Ovary (tissue), 9 donors: Measurements from ENCODE around the gene METRNL. TPM values are rescaled to one million over a fixed set of nuclear protein-coding genes. Genes with fewer than 3 reads are reported as not detected.
"Not testable (repeated sequence)": the region's sequence is repeated elsewhere in the genome, so short reads cannot be mapped to it uniquely, and the experiment has no call there.

Source experiments
- DNase-seq, 5 donors: peaks; one replicate each; pipeline ENCODE4 v3.0.0-alpha.2; 2019 to 2020
- H3K27ac ChIP-seq, 2 donors: fragments of 200-600 bp; one replicate each; pipeline versions ENCODE4 v1.5.1 to v1.8.0; 2019 to 2022
- H3K27me3 ChIP-seq: fragments of 200-600 bp; one replicate; pipeline ENCODE4 v1.8.0; 2022
- H3K36me3 ChIP-seq: fragments of 200-600 bp; sonication (generic); one replicate; pipeline ENCODE4 v1.5.1; 2019
- H3K4me1 ChIP-seq: one replicate; pipeline ENCODE4 v1.8.1; 2013; ENCODE audit warnings: mild to moderate bottlenecking, moderate library complexity; ENCODE audit not compliant: insufficient read depth
- H3K4me3 ChIP-seq: fragments of 200-600 bp; sonication (generic); one replicate; pipeline ENCODE4 v1.5.1; 2017
- H3K9me3 ChIP-seq, 2 donors: fragments of 200-600 bp in 1 of 2; sonication (generic) in 1 of 2; one replicate each; pipeline versions ENCODE4 v1.5.1 to v1.8.1; 2013 to 2019; ENCODE audit warnings: mild to moderate bottlenecking in 1 of 2, moderate library complexity in 1 of 2
- EP300 ChIP-seq: sonication (generic); formaldehyde crosslinking; IDR thresholded peaks from one replicate; pipeline ENCODE4 v1.6.1; 2017; ENCODE audit warnings: antibody characterized with exemption
- POLR2A ChIP-seq: fragments of 450-650 bp; IDR thresholded peaks from one replicate; pipeline ENCODE4 v1.6.1; 2017; ENCODE audit warnings: antibody characterized with exemption, mild to moderate bottlenecking, moderate library complexity
- WGBS, 3 donors: extraction: QIAGEN DNeasy Blood & Tissue Kit in 1 of 3; methylation state at CpG; one replicate each; pipeline versions ENCODE4 v1.1.5 to v1.1.7; 2013 to 2017; 5-methylcytosine and 5-hydroxymethylcytosine counted together
- intact Hi-C, 4 donors: fragments of 100-400 bp; cut with DNase I; formaldehyde crosslinking; loops; one replicate each; pipeline versions ENCODE4 v1.11.0 to v1.15.1; 2022 to 2023
- polyA plus RNA-seq, 2 donors: library from polyadenylated mRNA; stranded (reverse); fragments of 200-250 nt in 1 of 2; fragments of 350-450 nt in 1 of 2; fragmentation: Illumina TruSeq in 1 of 2; extraction: RNeasy Lipid Tissue Mini Kit (QIAGEN cat#74804) in 1 of 2; gene quantifications; one replicate each; pipeline ENCODE4 v1.2.3, GENCODE V29; 2013 to 2014
- total RNA-seq, 7 donors: library from RNA; depleted of rRNA in 2 of 7; stranded (reverse); fragments of >200 nt in 2 of 7; fragmentation: NEBNext Ultra II Directional in 3 of 7; extraction: Animal tissue kit (Norgen Biotek cat#: 25700) in 3 of 7; gene quantifications; one replicate each; pipeline versions ENCODE4 v1.1.0 to v1.2.4, GENCODE V29; 2016 to 2023
- TF ChIP-seq, protein P1 (sequence below), 3 donors: fragments of 450-650 bp in 2 of 3; fragments of 200-600 bp in 1 of 3; IDR thresholded peaks; one replicate each; pipeline versions ENCODE4 v1.5.1 to v1.8.0; 2016 to 2022; ENCODE audit warnings: antibody characterized with exemption in 3 of 3, mild to moderate bottlenecking in 1 of 3
- donor health status: DM: no; HTN: no; CAD: no; lungs with moderate emphysema.
- donor health status: DM: no; HTN: no; CAD: no.
- donor health status: Bipolar disorder and iron deficiency.
- donor health status: DM: yes; HTN: yes; CAD: no.
- donor health status: DM: no; HTN: no; CAD: no.
- donor health status: DM: yes; HTN: yes; CAD: no.

Gene METRNL
- total and polyA plus RNA-seq, 9 donors, result 4.3 to 84.3 (median 29.4) TPM

DNA sequence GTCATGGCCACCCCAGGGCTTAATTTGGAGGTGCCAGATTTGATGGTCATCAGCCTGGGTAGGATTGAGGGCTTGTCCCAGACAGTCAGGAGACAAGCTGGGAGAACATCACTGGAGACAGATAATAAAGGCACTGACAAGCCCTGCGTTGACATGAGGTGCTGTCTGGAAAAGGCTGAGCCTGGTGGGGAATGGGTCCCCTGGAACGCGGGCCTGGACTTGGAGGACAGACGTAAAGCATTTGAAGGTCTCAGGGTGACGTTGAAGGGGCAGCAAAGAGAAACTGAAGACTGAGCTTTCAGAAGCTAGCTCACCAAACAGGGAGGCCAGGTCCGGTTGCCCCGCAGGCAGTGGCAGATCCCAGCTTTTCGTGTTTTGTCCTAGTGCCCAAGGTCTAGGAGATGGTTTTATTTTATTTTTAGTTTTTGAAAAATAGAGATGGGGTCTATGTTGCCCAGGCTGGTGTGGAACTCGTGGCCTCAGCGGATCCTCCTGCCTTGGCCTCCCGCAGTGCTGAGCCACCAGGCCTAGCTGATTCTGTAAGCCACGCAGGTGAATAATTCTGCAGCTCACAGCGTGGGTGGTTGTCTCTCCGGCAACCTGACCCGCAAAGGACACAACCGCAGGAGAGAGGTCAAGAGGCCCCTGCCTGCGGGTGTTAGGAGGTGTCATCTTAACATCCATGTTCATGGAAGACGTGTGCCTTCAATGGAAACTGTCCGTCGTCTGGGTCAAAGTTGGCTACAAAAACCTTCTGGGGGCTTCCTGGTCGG, 37.6 kb downstream of the METRNL start:
- no peak overlapping the region for H3K4me3 ChIP-seq
- intact Hi-C loops, result no loop called here
- TF ChIP-seq EP300 (no peak), POLR2A (no peak)
- TF ChIP-seq, protein P1, sequence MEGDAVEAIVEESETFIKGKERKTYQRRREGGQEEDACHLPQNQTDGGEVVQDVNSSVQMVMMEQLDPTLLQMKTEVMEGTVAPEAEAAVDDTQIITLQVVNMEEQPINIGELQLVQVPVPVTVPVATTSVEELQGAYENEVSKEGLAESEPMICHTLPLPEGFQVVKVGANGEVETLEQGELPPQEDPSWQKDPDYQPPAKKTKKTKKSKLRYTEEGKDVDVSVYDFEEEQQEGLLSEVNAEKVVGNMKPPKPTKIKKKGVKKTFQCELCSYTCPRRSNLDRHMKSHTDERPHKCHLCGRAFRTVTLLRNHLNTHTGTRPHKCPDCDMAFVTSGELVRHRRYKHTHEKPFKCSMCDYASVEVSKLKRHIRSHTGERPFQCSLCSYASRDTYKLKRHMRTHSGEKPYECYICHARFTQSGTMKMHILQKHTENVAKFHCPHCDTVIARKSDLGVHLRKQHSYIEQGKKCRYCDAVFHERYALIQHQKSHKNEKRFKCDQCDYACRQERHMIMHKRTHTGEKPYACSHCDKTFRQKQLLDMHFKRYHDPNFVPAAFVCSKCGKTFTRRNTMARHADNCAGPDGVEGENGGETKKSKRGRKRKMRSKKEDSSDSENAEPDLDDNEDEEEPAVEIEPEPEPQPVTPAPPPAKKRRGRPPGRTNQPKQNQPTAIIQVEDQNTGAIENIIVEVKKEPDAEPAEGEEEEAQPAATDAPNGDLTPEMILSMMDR (IDR thresholded peaks at IDR 0.05), result no peak
- WGBS, 3 donors, result 95 to 97% (median 96%) methylated on average over 21 of the region's 21 CpGs
- no peaks in the 10 kb centered on the region for H3K27me3 ChIP-seq
- H3K27ac ChIP-seq, result no peak overlapping the region
- no peaks in the 10 kb centered on the region for H3K36me3 ChIP-seq
- peaks cover 5% of the 10 kb centered on the region for H3K4me1 ChIP-seq
- no peaks in the 10 kb centered on the region for H3K9me3 ChIP-seq
- DNase-seq, result no peak

DNA sequence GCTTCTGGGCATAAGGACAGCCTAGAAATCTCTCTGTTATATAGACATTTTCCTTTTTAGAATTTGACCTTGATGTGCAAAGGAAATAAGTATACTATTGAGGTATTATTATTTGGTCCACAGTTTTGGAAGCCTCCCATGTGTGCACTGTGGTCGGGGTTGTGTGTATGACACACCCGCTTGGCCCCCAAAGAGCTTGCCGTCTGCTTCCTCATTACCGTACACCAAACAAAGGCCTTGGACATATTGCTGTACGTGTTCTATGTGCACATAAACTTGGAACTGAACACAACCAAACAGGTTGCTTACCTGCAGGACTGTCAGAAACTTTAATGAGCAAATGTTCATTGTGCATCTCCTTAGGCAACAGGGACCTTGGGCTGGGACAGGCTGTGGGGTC, 38.2 kb downstream of the METRNL start:
- intact Hi-C loops, result no loop called here
- H3K36me3 ChIP-seq, result no peaks in the 10 kb centered on the region
- WGBS, 3 donors, result 84 to 88% (median 86%) methylated on average over 5 of the region's 5 CpGs
- no peak overlapping the region for H3K27ac ChIP-seq
- no peak for DNase-seq
- no peaks in the 10 kb centered on the region for H3K9me3 ChIP-seq
- H3K27me3 ChIP-seq, result no peaks in the 10 kb centered on the region
- H3K4me3 ChIP-seq, result no peak overlapping the region
- TF ChIP-seq EP300, result no peak
- TF ChIP-seq, protein P1 (IDR thresholded peaks at IDR 0.05), result no peak
- peaks cover 5% of the 10 kb centered on the region for H3K4me1 ChIP-seq

DNA sequence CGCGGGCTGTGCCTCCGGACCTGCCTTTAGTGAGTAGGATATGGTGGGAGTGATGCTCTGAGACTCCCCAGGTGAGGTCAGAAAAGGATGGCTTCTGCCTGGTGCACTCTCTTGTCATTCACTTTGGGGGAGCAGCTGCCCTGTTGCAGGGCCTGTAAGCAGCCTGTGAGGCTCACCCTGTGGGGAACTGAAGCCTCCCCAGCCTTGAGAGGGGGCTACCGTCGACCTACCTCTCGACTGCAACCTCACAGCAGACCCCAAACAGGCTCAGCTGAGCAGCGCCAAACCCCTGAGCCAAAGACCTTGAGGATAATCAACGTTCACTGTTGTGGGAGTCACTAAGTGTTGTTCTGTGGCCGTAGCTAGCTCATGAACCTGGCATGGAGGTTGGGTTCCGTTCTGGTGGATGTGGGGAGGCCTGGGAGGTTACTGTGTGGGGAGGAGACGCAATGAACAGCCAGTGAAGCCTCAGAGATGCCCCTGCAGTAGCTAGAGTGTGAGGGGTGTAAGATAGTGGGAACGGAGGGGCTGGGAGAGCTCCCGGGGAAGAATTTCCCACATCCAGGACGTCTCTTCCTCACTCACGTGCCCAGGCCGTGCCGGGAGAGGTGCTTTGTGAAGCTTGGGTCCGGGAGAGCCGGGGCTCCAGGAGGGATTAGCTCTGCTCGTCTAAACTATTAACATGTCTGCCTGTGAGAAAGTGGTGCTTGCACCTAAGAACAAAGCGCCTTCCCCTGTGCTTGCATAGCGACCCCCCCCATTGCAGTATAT, 38.8 kb downstream of the METRNL start:
- no peak for TF ChIP-seq POLR2A
- no peak for TF ChIP-seq EP300
- TF ChIP-seq, protein P1 (IDR thresholded peaks at IDR 0.05), result no peak
- peaks cover 5% of the 10 kb centered on the region for H3K4me1 ChIP-seq
- 37 to 45% (median 41%) methylated on average over 22 of the region's 22 CpGs for WGBS, 3 donors
- no peaks in the 10 kb centered on the region for H3K27me3 ChIP-seq
- no peaks in the 10 kb centered on the region for H3K9me3 ChIP-seq
- DNase-seq, result peak in 1 of 5 donors; percentile 40
- no peaks in the 10 kb centered on the region for H3K36me3 ChIP-seq
- no peak overlapping the region for H3K27ac ChIP-seq
- H3K4me3 ChIP-seq, result no peak overlapping the region
- intact Hi-C loops, result no loop called here

DNA sequence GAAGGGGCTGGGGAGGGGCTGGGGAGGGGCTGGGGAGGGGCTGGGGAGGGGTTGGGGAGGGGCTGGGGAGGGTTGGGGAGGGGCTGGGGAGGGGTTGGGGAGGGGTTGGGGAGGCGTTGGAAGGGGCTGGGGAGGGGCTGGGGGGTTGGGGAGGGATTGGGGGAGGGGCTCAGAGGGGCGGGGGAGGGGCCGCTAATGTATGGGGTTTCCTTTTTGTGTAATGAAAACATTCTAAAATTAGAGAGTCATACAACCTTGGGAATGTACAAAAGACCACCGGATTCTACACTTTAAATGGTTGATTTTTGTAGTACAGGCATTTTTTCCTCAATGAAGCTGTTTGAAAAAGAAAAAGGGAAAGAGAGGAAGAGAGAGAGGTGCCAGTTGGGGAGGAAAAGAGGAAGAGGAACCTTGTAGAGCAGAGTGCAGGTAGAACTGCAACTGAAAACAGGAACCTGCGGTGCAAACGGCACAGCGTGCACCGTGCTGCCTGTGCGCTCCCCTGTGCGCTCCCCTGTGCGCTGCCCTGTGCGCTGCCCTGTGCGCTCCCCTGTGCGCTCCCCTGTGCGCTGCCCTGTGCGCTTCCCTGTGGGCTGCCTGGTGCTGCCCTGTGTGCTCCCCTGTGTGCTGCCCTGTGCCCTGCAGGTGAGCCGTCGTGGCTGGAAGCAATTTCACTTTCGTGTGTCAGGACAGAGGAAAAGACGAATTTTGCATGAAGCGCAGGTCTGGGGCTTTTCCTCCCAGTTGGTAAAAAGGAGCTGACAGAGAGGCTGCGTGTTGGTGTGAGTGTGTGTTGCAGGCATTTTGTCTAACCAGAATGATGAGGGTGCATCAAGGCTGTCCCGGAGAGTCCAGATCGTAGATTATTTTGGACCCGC, 40.8 kb downstream of the METRNL start:
- peaks cover 5% of the 10 kb centered on the region for H3K4me1 ChIP-seq
- H3K36me3 ChIP-seq, result no peaks in the 10 kb centered on the region
- H3K27ac ChIP-seq, result no peak overlapping the region
- WGBS, 3 donors, result 57 to 63% (median 62%) methylated on average over 24 to 25 of the region's 25 CpGs
- no peak for TF ChIP-seq POLR2A
- TF ChIP-seq, protein P1 (IDR thresholded peaks at IDR 0.05), result no peak
- TF ChIP-seq EP300, result no peak
- DNase-seq, result peak in 1 of 5 donors; percentile 28
- no peaks in the 10 kb centered on the region for H3K27me3 ChIP-seq
- no peak overlapping the region for H3K4me3 ChIP-seq
- H3K9me3 ChIP-seq, result no peaks in the 10 kb centered on the region
- intact Hi-C loops, result no loop called here

DNA sequence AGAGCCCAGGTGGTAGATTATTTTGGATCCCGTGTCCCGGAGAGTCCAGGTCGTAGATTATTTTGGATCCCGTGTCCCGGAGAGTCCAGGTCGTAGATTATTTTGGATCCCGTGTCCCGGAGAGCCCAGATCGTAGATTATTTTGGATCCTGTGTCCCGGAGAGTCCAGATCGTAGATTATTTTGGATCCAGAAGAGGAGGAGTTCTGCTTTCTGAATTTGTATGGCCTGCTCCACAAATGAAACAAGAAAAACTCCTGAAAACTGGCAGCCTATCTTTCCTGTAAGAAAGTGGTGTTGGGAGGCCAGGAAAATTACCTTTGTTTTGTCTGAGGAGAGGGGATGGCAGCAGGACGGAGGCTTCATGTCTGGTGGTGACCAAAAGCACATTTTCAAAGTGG, 42.1 kb downstream of the METRNL start:
- H3K9me3 ChIP-seq, intact Hi-C loops, DNase-seq, H3K27me3 ChIP-seq, H3K36me3 ChIP-seq, H3K4me3 ChIP-seq, H3K27ac ChIP-seq, H3K4me1 ChIP-seq: not testable (repeated sequence)
- WGBS, 3 donors, result 45 to 65% (median 63%) methylated on average over 12 of the region's 12 CpGs
